ENCODE measurements around the gene USE1.
A peak's percentile ranks its signal among the peaks of the same experiment; 100 is the strongest.

The USE1 gene

GRCh38 chr19:17235971-17236777, 21.0 kb downstream of the USE1 start:
- peak overlapping the region in 1 of 2 donors; percentile 66 for H3K4me3 ChIP-seq (replicated peaks in 1 of 2; ENCODE audit: low read depth in 2 of 2, low read length in 2 of 2)
- TF ChIP-seq CTCF (IDR thresholded peaks at IDR 0.05; ENCODE audit: low read depth, low read length): no peak
- peak; percentile 41 to 48 for DNase-seq (ENCODE audit: low read depth in 2 of 2)

GRCh38 chr19:17236811-17237543, 21.8 kb downstream of the USE1 start:
- no peak for DNase-seq (ENCODE audit: low read depth in 2 of 2)
- H3K4me3 ChIP-seq (replicated peaks in 1 of 2; ENCODE audit: low read depth in 2 of 2, low read length in 2 of 2): no peak overlapping the region
- no peak for TF ChIP-seq CTCF (IDR thresholded peaks at IDR 0.05; ENCODE audit: low read depth, low read length)

- DNase-seq (ENCODE audit: low read depth in 2 of 2): no peak
- TF ChIP-seq CTCF (IDR thresholded peaks at IDR 0.05; ENCODE audit: low read depth, low read length): no peak
These were observed 22.9 kb downstream of the USE1 start for GRCh38 chr19:17237747-17238706.

GRCh38 chr19:17240062-17240752, 25.1 kb downstream of the USE1 start:
- DNase-seq (ENCODE audit: low read depth in 2 of 2): no peak
- no peak overlapping the region for H3K4me3 ChIP-seq (replicated peaks in 1 of 2; ENCODE audit: low read depth in 2 of 2, low read length in 2 of 2)

More at GRCh38 chr19:17237747-17238706, 22.9 kb downstream of the USE1 start:
- no peak overlapping the region for H3K4me3 ChIP-seq (replicated peaks in 1 of 2; ENCODE audit: low read depth in 2 of 2, low read length in 2 of 2)

GRCh38 chr19:17240826-17241399, 25.8 kb downstream of the USE1 start:
- no peak for TF ChIP-seq CTCF (IDR thresholded peaks at IDR 0.05; ENCODE audit: low read depth, low read length)
- no peak for DNase-seq (ENCODE audit: low read depth in 2 of 2)
- H3K4me3 ChIP-seq (replicated peaks in 1 of 2; ENCODE audit: low read depth in 2 of 2, low read length in 2 of 2): no peak overlapping the region

More at GRCh38 chr19:17240062-17240752, 25.1 kb downstream of the USE1 start:
- TF ChIP-seq CTCF (IDR thresholded peaks at IDR 0.05; ENCODE audit: low read depth, low read length): no peak
